ENCODE data around the gene LIM2. TPM values are rescaled to one million over a fixed set of nuclear protein-coding genes. Genes with fewer than 3 reads are reported as not detected.

The LIM2 gene
- total and polyA plus RNA-seq, 2 experiments from 2014 or later = not detected

GRCh38 chr19:51347209-51347928 lies 40.4 kb downstream of the LIM2 start:
- Histone ChIP-seq H3K27me3 (ENCODE audit: insufficient read depth) (no peaks in the 10 kb centered on the region), H3K36me3 (ENCODE audit: insufficient read depth) (no peaks in the 10 kb centered on the region), H3K4me1 (ENCODE audit: insufficient read depth) (peaks cover 9% of the 10 kb centered on the region), H3K4me2 (no peak overlapping the region), H3K27ac (ENCODE audit: low read depth) (no peak overlapping the region), H2AFZ (no peak overlapping the region), H3K9me2 (ENCODE audit: insufficient read depth) (no peaks in the 10 kb centered on the region), H3F3A (replicated peaks; ENCODE audit: low read depth) (no peaks in the 10 kb centered on the region), H3K79me2 (replicated peaks; ENCODE audit: insufficient read depth) (no peaks in the 10 kb centered on the region), H4K20me1 (replicated peaks; ENCODE audit: insufficient read depth) (no peaks in the 10 kb centered on the region; the same call in 1 of the 2 replicates), H3K4me3 (no peak overlapping the region)
- H3K4me1 Mint-ChIP-seq = peaks cover 9% of the 10 kb centered on the region
- H3K27me3 Mint-ChIP-seq (ENCODE audit: insufficient read depth, low read depth, poor library complexity) = peaks cover 1% of the 10 kb centered on the region
- H3K36me3 Mint-ChIP-seq (ENCODE audit: low read depth) = peaks cover 13% of the 10 kb centered on the region
- no peak overlapping the region for H3K27ac Mint-ChIP-seq
- ATAC-seq (no peak), DNase-seq (ENCODE audit: low spot score) (no peak)
- no peaks in the 10 kb centered on the region for H3K9me3 Mint-ChIP-seq
- TF ChIP-seq ZNF331 (CRISPR knock-in tag; IDR thresholded peaks at IDR 0.05; ENCODE audit: low read depth) (no peak), EZH2 (IDR thresholded peaks at IDR 0.05; ENCODE audit: low read depth, unreplicated experiment) (no peak), STAT1 (IDR thresholded peaks at IDR 0.05; ENCODE audit: unreplicated experiment) (no peak), CREB1 (CRISPR knock-in tag; IDR thresholded peaks at IDR 0.05; ENCODE audit: low read depth) (no peak), CTCF (conservative IDR thresholded peaks at IDR 0.05; ENCODE audit: low read depth in 2 of 2) (no peak), NANOG (IDR thresholded peaks at IDR 0.05; ENCODE audit: borderline replicate concordance) (no peak), EZH2phosphoT487 (IDR thresholded peaks at IDR 0.05; ENCODE audit: unreplicated experiment) (no peak), REST (IDR thresholded peaks at IDR 0.05; ENCODE audit: unreplicated experiment) (no peak), JUNB (IDR thresholded peaks at IDR 0.05; ENCODE audit: unreplicated experiment) (no peak), ZNF114 (CRISPR knock-in tag; IDR thresholded peaks at IDR 0.05) (no peak), POLR2AphosphoS5 (IDR thresholded peaks at IDR 0.05; ENCODE audit: low read depth) (no peak), ZNF462 (CRISPR knock-in tag; IDR thresholded peaks at IDR 0.05) (no peak)
- TF ChIP-seq, protein P1, sequence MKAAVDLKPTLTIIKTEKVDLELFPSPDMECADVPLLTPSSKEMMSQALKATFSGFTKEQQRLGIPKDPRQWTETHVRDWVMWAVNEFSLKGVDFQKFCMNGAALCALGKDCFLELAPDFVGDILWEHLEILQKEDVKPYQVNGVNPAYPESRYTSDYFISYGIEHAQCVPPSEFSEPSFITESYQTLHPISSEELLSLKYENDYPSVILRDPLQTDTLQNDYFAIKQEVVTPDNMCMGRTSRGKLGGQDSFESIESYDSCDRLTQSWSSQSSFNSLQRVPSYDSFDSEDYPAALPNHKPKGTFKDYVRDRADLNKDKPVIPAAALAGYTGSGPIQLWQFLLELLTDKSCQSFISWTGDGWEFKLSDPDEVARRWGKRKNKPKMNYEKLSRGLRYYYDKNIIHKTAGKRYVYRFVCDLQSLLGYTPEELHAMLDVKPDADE (IDR thresholded peaks at IDR 0.05) = no peak
- H3K4me3 Mint-ChIP-seq = no peak overlapping the region
